OCI-LY3 (cell line): ENCODE data around the gene MESP1.

ENCODE experiments used
- H2AFZ ChIP-seq: fragments of 200-600, 300-600 bp; shearing (Covaris generic); 2 replicates; pipeline ENCODE4 v1.6.0; 2014; ENCODE audit warnings: antibody characterized with exemption, low read depth, low read length
- H3K27ac ChIP-seq: fragments of 200-600, 300-600 bp; sonication (generic); 2 replicates; pipeline ENCODE4 v1.5.1; 2014; ENCODE audit warnings: mild to moderate bottlenecking, low read length, moderate library complexity, mixed read lengths
- H3K27me3 ChIP-seq: fragments of 200-600, 300-600 bp; sonication (generic); 2 replicates; pipeline ENCODE4 v1.6.1; 2014; ENCODE audit warnings: low read depth, low read length, mixed read lengths
- H3K36me3 ChIP-seq: fragments of 200-600, 300-600 bp; sonication (generic); replicated peaks from 2 replicates; pipeline ENCODE3; 2014; ENCODE audit warnings: low read depth, low read length, mixed read lengths
- H3K4me1 ChIP-seq: fragments of 300-600, 200-600 bp; sonication (generic); 2 replicates; pipeline ENCODE4 v1.6.1; 2014; ENCODE audit warnings: low read length, mixed read lengths
- H3K4me2 ChIP-seq: fragments of 200-600, 300-600 bp; sonication (generic); 2 replicates; pipeline ENCODE4 v1.6.1; 2014; ENCODE audit warnings: low read length, mixed read lengths
- H3K4me3 ChIP-seq: fragments of 300-600, 200-600 bp; sonication (generic); 2 replicates; pipeline ENCODE4 v1.5.1; 2014; ENCODE audit warnings: antibody characterized with exemption, mild to moderate bottlenecking, low read length, moderate library complexity
- H3K79me2 ChIP-seq: fragments of 300-600, 200-600 bp; shearing (Covaris generic); 2 replicates; pipeline ENCODE4 v1.6.1; 2014; ENCODE audit warnings: mild to moderate bottlenecking, low read length, mixed read lengths
- H3K9ac ChIP-seq: fragments of 300-600, 200-600 bp; shearing (Covaris generic); 2 replicates; pipeline ENCODE4 v1.6.0; 2014; ENCODE audit warnings: mild to moderate bottlenecking, low read length, moderate library complexity
- H3K9me3 ChIP-seq: fragments of 200-600, 300-600 bp; shearing (Covaris generic); 2 replicates; pipeline ENCODE4 v1.6.1; 2014; ENCODE audit warnings: low read length, mixed read lengths; ENCODE audit not compliant: insufficient read depth
- H4K20me1 ChIP-seq: fragments of 200-600, 300-600 bp; sonication (generic); 2 replicates; pipeline ENCODE4 v1.6.1; 2016; ENCODE audit warnings: low read length, mixed read lengths; ENCODE audit not compliant: insufficient read depth
- CTCF ChIP-seq: fragments of 200-600, 300-600 bp; sonication (generic); IDR thresholded peaks from 2 replicates; pipeline ENCODE4 v1.5.1; 2014; ENCODE audit warnings: antibody characterized with exemption, low read length, low read depth
- EZH2phosphoT487 ChIP-seq: fragments of 200-600 bp; shearing (Covaris generic); IDR thresholded peaks from 2 replicates; pipeline ENCODE4 v1.6.1; 2018; ENCODE audit warnings: antibody characterized with exemption, mixed run types, low read depth

MESP1 gene

GRCh38 chr15:89704411-89704810 lies 46.6 kb downstream of the MESP1 start:
- peaks cover 41% of the 10 kb centered on the region for H3K27me3 ChIP-seq
- H3K4me2 ChIP-seq, result no peak overlapping the region
- no peaks in the 10 kb centered on the region for H3K79me2 ChIP-seq
- H4K20me1 ChIP-seq, result no peaks in the 10 kb centered on the region
- TF ChIP-seq CTCF (no peak), EZH2phosphoT487 (no peak)
- H3K27ac ChIP-seq, result no peak overlapping the region
- H3K9me3 ChIP-seq, result no peaks in the 10 kb centered on the region
- H2AFZ ChIP-seq, result no peak overlapping the region
- H3K4me3 ChIP-seq, result no peak overlapping the region
- H3K9ac ChIP-seq, result no peak overlapping the region
- H3K36me3 ChIP-seq, result no peaks in the 10 kb centered on the region
- no peaks in the 10 kb centered on the region for H3K4me1 ChIP-seq
